DND-41 (cell line): ENCODE results near the gene PIK3CB.

Experiments
- ATAC-seq: fragments of 200-7000 bp; cut with Tn5 transposase; 3 replicates; pipeline ENCODE4 v1.9.1; 2021; ENCODE audit warnings: low read depth; ENCODE audit not compliant: insufficient read depth
- DNase-seq: peaks from one replicate; pipeline ENCODE4 v3.0.0-alpha.2; 2020
- H2AFZ ChIP-seq: 2 replicates; pipeline ENCODE4 v1.6.0; 2012; ENCODE audit warnings: low read depth, low read length
- H3K27ac ChIP-seq: 2 replicates; pipeline ENCODE4 v1.5.1; 2012; ENCODE audit warnings: low read length, inconsistent platforms
- H3K27me3 ChIP-seq: fragments of 200-600 bp; sonication (generic); 2 replicates; pipeline ENCODE4 v1.6.0; 2012; ENCODE audit warnings: low read length, mild to moderate bottlenecking, inconsistent platforms; ENCODE audit not compliant: insufficient read depth, poor library complexity
- H3K36me3 ChIP-seq: 2 replicates; pipeline ENCODE4 v1.5.1; 2012; ENCODE audit warnings: low read length, inconsistent platforms; ENCODE audit not compliant: insufficient read depth
- H3K4me1 ChIP-seq: 2 replicates; pipeline ENCODE4 v1.5.1; 2012; ENCODE audit warnings: mild to moderate bottlenecking, low read length; ENCODE audit not compliant: insufficient read depth
- H3K4me2 ChIP-seq: 2 replicates; pipeline ENCODE4 v1.6.0; 2012; ENCODE audit warnings: mild to moderate bottlenecking, moderate library complexity, low read length, inconsistent platforms; ENCODE audit not compliant: insufficient read depth
- H3K4me3 ChIP-seq, 2 experiments: fragments of 200-600 bp in 1 of 2; shearing (Covaris generic) in 1 of 2; 2 replicates each; pipeline ENCODE4 v1.5.1; 2012 to 2016; ENCODE audit warnings: inconsistent platforms in 2 of 2, low read length in 2 of 2, mild to moderate bottlenecking in 2 of 2, low read depth in 1 of 2, moderate library complexity in 1 of 2
- H3K79me2 ChIP-seq: 2 replicates; pipeline ENCODE4 v1.6.0; 2012; ENCODE audit warnings: low read length, inconsistent platforms; ENCODE audit not compliant: insufficient read depth
- H3K9ac ChIP-seq: 2 replicates; pipeline ENCODE4 v1.6.0; 2012; ENCODE audit warnings: low read depth, mild to moderate bottlenecking, inconsistent platforms, low read length, moderate library complexity
- H3K9me3 ChIP-seq: 2 replicates; pipeline ENCODE4 v1.5.1; 2012; ENCODE audit warnings: low read length, moderate library complexity, mild to moderate bottlenecking, inconsistent platforms; ENCODE audit not compliant: insufficient read depth, severe bottlenecking
- H4K20me1 ChIP-seq: 2 replicates; pipeline ENCODE4 v1.6.0; 2012; ENCODE audit warnings: low read length; ENCODE audit not compliant: insufficient read depth
- CTCF ChIP-seq: IDR thresholded peaks from 2 replicates; pipeline ENCODE4 v1.5.1; 2012; ENCODE audit warnings: borderline replicate concordance, low read length, moderate library complexity, mild to moderate bottlenecking; ENCODE audit not compliant: poor library complexity, severe bottlenecking; ENCODE audit errors: extremely low read depth
- EZH2 ChIP-seq: IDR thresholded peaks from 3 replicates; pipeline ENCODE4 v1.6.1; 2012; ENCODE audit warnings: borderline replicate concordance, low read depth, mild to moderate bottlenecking, moderate library complexity, low read length, inconsistent platforms; ENCODE audit not compliant: severe bottlenecking

Gene PIK3CB

GRCh38 chr3:138692152-138692551 is 142.6 kb downstream of the PIK3CB start:
- no peak overlapping the region for H3K27ac ChIP-seq
- no peaks in the 10 kb centered on the region for H3K27me3 ChIP-seq
- no peak overlapping the region for H3K4me3 ChIP-seq
- no peaks in the 10 kb centered on the region for H3K79me2 ChIP-seq
- H3K4me1 ChIP-seq: no peaks in the 10 kb centered on the region
- H3K9ac ChIP-seq: no peak overlapping the region
- no peaks in the 10 kb centered on the region for H3K9me3 ChIP-seq
- ATAC-seq: no peak
- H3K36me3 ChIP-seq: peaks cover 8% of the 10 kb centered on the region; the same call in 1 of the 2 replicates
- no peak overlapping the region for H3K4me2 ChIP-seq
- no peak overlapping the region for H2AFZ ChIP-seq
- no peaks in the 10 kb centered on the region for H4K20me1 ChIP-seq
- no peak for TF ChIP-seq EZH2
- no peak for DNase-seq

- Histone ChIP-seq H3K9me3 (no peaks in the 10 kb centered on the region), H3K4me2 (no peak overlapping the region), H3K4me3 (no peak overlapping the region), H3K27ac (no peak overlapping the region), H2AFZ (no peak overlapping the region), H3K9ac (no peak overlapping the region), H3K79me2 (no peaks in the 10 kb centered on the region), H3K27me3 (no peaks in the 10 kb centered on the region), H3K4me1 (no peaks in the 10 kb centered on the region), H4K20me1 (no peaks in the 10 kb centered on the region), H3K36me3 (peaks cover 6% of the 10 kb centered on the region; the same call in 1 of the 2 replicates)
- TF ChIP-seq CTCF (no peak), EZH2 (no peak)
- DNase-seq: no peak
- ATAC-seq: no peak
These were observed 143.4 kb downstream of the PIK3CB start for GRCh38 chr3:138691351-138691750.

GRCh38 chr3:138690036-138690435 is 144.7 kb downstream of the PIK3CB start:
- H2AFZ ChIP-seq: no peak overlapping the region
- H3K4me3 ChIP-seq: no peak overlapping the region
- no peaks in the 10 kb centered on the region for H4K20me1 ChIP-seq
- peaks cover 9% of the 10 kb centered on the region; the same call in 1 of the 2 replicates for H3K36me3 ChIP-seq
- no peaks in the 10 kb centered on the region for H3K27me3 ChIP-seq
- DNase-seq (no peak), ATAC-seq (no peak)
- H3K4me1 ChIP-seq: no peaks in the 10 kb centered on the region
- no peak for TF ChIP-seq EZH2
- no peak for TF ChIP-seq CTCF
- H3K27ac ChIP-seq: no peak overlapping the region
- no peaks in the 10 kb centered on the region for H3K79me2 ChIP-seq
- H3K9ac ChIP-seq: no peak overlapping the region
- no peak overlapping the region for H3K4me2 ChIP-seq
- no peaks in the 10 kb centered on the region for H3K9me3 ChIP-seq

- DNase-seq: no peak
- Histone ChIP-seq H3K27ac (no peak overlapping the region), H3K4me2 (no peak overlapping the region)
These were observed 145.8 kb downstream of the PIK3CB start for GRCh38 chr3:138688871-138689299.

More at GRCh38 chr3:138688871-138689299, 145.8 kb downstream of the PIK3CB start:
- ATAC-seq: no peak
- no peaks in the 10 kb centered on the region for H3K4me1 ChIP-seq
- no peaks in the 10 kb centered on the region for H3K9me3 ChIP-seq
- no peak overlapping the region for H3K4me3 ChIP-seq
- H3K27me3 ChIP-seq: no peaks in the 10 kb centered on the region
- no peak for TF ChIP-seq CTCF
- no peak for TF ChIP-seq EZH2
- H2AFZ ChIP-seq: no peak overlapping the region
- H3K9ac ChIP-seq: no peak overlapping the region
- H4K20me1 ChIP-seq: no peaks in the 10 kb centered on the region
- H3K36me3 ChIP-seq: peaks cover 9% of the 10 kb centered on the region; the same call in 1 of the 2 replicates
- H3K79me2 ChIP-seq: no peaks in the 10 kb centered on the region
